RWPE1 (cell line): ENCODE data around the gene ZNF506.
"Not testable (repeated sequence)": the region's sequence is repeated elsewhere in the genome, so short reads cannot be mapped to it uniquely, and the experiment has no call there.

Experiments used
- CTCF ChIA-PET: fragments of 350-600 bp; sonication (Branson Sonifier 250); formaldehyde crosslinking; extraction: SDS; loops from one replicate; lab custom pipeline; 2021; lab: Yijun Ruan, JAX
- POLR2A ChIA-PET: fragments of 400-600 bp; formaldehyde crosslinking; extraction: SDS; loops from one replicate; lab custom pipeline; 2020; ENCODE audit warnings: antibody characterized with exemption; ENCODE audit not compliant: low non-redundant PET; lab: Yijun Ruan, JAX
- DNase-seq: peaks from one replicate; pipeline ENCODE4 v3.0.0; 2012; ENCODE audit warnings: low spot score
- H3K27ac ChIP-seq: fragments of 450-650 bp; 2 replicates; pipeline ENCODE4 v1.5.1; 2017
- CTCF ChIP-seq: fragments of 450-650 bp; conservative IDR thresholded peaks from 2 replicates; pipeline ENCODE4 v1.5.1; 2017; ENCODE audit warnings: low read depth, mild to moderate bottlenecking

ZNF506 gene

DNA sequence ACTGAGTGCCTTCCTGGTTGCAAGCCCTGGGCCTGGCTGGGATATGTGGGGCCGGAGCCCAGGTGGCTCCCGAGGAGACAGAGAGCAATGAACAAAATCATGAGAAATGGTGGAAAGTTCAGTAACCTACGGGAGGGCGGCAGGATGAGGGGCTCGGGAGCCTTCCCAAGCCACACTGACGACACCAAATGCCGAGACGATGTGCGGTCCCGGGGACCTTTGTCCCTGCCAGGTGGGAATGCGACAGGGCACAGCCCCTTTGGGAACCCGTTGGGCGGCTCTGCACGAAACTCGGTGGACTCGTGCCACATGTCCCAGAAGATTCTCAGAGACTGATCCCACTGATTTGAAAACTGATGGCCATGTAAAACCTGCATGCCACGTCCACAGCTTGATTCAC lies 76.9 kb downstream of the ZNF506 start:
- TF ChIP-seq CTCF: no peak
- H3K27ac ChIP-seq: no peak overlapping the region
- POLR2A ChIA-PET: no interaction called here
- CTCF ChIA-PET: no interaction called here
- no peak for DNase-seq

DNA sequence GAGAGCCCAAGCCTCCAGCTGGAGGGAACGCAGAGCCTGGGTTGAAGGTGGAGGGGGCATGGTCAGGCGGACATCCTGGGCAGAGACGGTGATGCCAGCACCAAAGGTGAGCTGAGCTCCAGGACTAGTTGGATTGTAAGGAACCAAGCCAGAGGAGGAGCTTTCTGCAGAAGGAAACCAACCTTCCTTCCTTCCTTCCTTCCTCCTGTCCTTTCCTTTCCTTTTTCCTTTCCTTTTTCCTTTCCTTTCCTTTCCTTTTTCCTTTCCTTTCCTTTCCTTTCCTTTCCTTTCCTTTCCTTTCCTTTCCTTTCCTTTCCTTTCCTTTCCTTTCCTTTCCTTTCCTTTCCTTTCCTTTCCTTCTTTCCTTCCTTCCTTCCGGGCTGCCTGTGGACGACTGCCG lies 77.6 kb downstream of the ZNF506 start:
- POLR2A ChIA-PET, H3K27ac ChIP-seq, DNase-seq, CTCF ChIA-PET: not testable (repeated sequence)

- POLR2A ChIA-PET: no interaction called here
- CTCF ChIA-PET: interaction anchor here (0.7 kb wide), 1 partner anchor 8 kb away, joined by 3 read pairs; no protein-coding TSS in a partner anchor
These were observed 78.4 kb downstream of the ZNF506 start for GRCh38 chr19:19743176-19743575.

DNA sequence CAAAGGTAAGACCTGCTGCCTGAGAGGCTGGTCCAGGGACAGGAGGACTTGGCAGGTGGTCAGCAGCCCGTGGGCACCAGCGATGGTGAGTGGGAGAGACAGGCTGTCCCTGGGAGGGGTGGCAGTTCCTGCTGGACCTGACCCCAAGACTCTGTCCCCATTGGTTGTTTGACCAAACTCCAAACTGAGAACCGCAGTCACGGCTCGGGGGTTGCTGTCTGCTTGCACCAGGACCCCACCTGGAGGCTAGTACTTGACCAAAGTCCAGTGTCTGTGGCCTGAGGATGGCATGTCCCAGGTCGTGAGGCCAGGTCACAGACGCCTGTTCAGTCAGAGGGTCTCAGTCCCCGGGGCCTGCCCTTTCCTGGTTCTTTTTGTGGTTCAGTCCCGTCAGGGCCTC lies 78.8 kb downstream of the ZNF506 start:
- CTCF ChIA-PET: interaction anchor here (0.7 kb wide), 1 partner anchor 9 kb away, joined by 3 read pairs; no protein-coding TSS in a partner anchor

More at GRCh38 chr19:19743176-19743575, 78.4 kb downstream of the ZNF506 start:
- no peak for DNase-seq
- TF ChIP-seq CTCF: no peak
- no peak overlapping the region for H3K27ac ChIP-seq

More for the DNA sequence above, 78.8 kb downstream of the ZNF506 start:
- no peak overlapping the region for H3K27ac ChIP-seq
- POLR2A ChIA-PET: no interaction called here
- DNase-seq: no peak
- TF ChIP-seq CTCF: no peak
